Neural cell (in vitro differentiated cells): ENCODE results near the gene AGK.

Experiments
- EP300 ChIP-seq: fragments of 450-650 bp; conservative IDR thresholded peaks from 2 replicates; pipeline ENCODE4 v1.6.1; 2014; ENCODE audit warnings: antibody characterized with exemption, mild to moderate bottlenecking, moderate library complexity; ENCODE audit not compliant: poor library complexity, severe bottlenecking
- POLR2AphosphoS5 ChIP-seq: IDR thresholded peaks from 2 replicates; pipeline ENCODE4 v1.6.1; 2012
- RAD21 ChIP-seq: fragments of 450-650 bp; conservative IDR thresholded peaks from 2 replicates; pipeline ENCODE4 v1.6.1; 2014; ENCODE audit warnings: antibody characterized with exemption, mild to moderate bottlenecking, moderate library complexity
- TF ChIP-seq, protein P1 (sequence below): fragments of 450-650 bp; IDR thresholded peaks from 2 replicates; pipeline ENCODE4 v1.5.1; 2014; ENCODE audit warnings: antibody characterized with exemption, mild to moderate bottlenecking, moderate library complexity; ENCODE audit not compliant: poor library complexity, severe bottlenecking

DNA sequence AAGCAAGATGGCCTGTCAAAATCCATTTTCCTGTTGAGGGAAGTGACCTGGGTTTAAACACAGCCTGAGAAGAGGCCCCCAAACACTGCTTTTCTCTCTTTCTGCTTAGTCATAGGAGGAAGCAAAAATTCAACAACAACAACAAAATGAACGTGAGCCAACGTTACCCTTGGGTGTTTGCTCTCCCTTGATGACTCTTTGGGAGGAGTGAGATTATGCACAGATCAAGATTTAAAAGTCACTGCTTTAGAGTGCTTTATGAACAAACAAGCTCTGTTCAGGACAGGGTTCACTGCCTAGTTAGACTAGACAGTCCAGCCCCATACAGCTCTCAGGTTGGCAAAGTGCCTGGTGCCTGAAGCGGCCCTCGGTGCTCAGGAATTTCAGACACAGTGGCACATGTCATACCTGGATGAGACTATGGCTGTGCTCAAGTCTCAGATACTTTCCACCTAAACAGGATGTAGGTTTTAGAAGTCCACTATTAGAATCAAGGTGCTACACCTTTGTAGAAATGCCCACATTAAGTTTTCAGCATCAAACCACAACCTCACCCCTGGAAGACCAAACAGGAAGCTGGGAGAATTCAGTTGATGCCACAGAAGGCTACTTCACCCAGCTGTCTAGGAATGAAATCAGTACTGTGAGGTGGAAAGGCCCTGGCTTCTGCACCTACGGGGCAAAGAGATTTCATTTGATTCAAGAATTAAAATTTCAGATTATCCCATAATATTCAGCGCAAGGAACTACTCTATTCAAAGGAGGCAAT, 112.1 kb downstream of the AGK start:
- TF ChIP-seq POLR2AphosphoS5 (no peak), EP300 (no peak), RAD21 (no peak)
- TF ChIP-seq, protein P1, sequence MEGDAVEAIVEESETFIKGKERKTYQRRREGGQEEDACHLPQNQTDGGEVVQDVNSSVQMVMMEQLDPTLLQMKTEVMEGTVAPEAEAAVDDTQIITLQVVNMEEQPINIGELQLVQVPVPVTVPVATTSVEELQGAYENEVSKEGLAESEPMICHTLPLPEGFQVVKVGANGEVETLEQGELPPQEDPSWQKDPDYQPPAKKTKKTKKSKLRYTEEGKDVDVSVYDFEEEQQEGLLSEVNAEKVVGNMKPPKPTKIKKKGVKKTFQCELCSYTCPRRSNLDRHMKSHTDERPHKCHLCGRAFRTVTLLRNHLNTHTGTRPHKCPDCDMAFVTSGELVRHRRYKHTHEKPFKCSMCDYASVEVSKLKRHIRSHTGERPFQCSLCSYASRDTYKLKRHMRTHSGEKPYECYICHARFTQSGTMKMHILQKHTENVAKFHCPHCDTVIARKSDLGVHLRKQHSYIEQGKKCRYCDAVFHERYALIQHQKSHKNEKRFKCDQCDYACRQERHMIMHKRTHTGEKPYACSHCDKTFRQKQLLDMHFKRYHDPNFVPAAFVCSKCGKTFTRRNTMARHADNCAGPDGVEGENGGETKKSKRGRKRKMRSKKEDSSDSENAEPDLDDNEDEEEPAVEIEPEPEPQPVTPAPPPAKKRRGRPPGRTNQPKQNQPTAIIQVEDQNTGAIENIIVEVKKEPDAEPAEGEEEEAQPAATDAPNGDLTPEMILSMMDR, result no peak
